ENCODE data around the gene RBM24.
"Not testable (repeated sequence)": the region's sequence is repeated elsewhere in the genome, so short reads cannot be mapped to it uniquely, and the experiment has no call there.

The RBM24 gene

GRCh38 chr6:17289630-17290061, 8.5 kb downstream of the RBM24 start:
- DNase-seq (ENCODE audit: low read depth in 2 of 2, low spot score in 1 of 2): no peak

- no peak for DNase-seq (ENCODE audit: low read depth in 2 of 2, low spot score in 1 of 2)
Measured at GRCh38 chr6:17291778-17292177, 10.6 kb downstream of the RBM24 start.

GRCh38 chr6:17292600-17293133, 11.5 kb downstream of the RBM24 start:
- DNase-seq (ENCODE audit: low read depth in 2 of 2, low spot score in 1 of 2): no peak

GRCh38 chr6:17293395-17293794, 12.2 kb downstream of the RBM24 start:
- no peak for DNase-seq (ENCODE audit: low read depth in 2 of 2, low spot score in 1 of 2)

- DNase-seq (ENCODE audit: low read depth in 2 of 2, low spot score in 1 of 2): no peak
Measured at GRCh38 chr6:17297271-17298080, 16.3 kb downstream of the RBM24 start.

- no peak for DNase-seq (ENCODE audit: low read depth in 2 of 2, low spot score in 1 of 2)
Measured at GRCh38 chr6:17298257-17298656, 17.1 kb downstream of the RBM24 start.

- no peak for DNase-seq (ENCODE audit: low read depth in 2 of 2, low spot score in 1 of 2)
Measured at GRCh38 chr6:17299222-17299621, 18.1 kb downstream of the RBM24 start.

GRCh38 chr6:17299750-17300149, 18.6 kb downstream of the RBM24 start:
- DNase-seq (ENCODE audit: low read depth in 2 of 2, low spot score in 1 of 2): no peak

- DNase-seq (ENCODE audit: low read depth in 2 of 2, low spot score in 1 of 2): no peak
Measured at GRCh38 chr6:17300637-17301036, 19.5 kb downstream of the RBM24 start.

GRCh38 chr6:17303444-17303843, 22.3 kb downstream of the RBM24 start:
- no peak for DNase-seq (ENCODE audit: low read depth in 2 of 2, low spot score in 1 of 2)

GRCh38 chr6:17305219-17306001, 24.2 kb downstream of the RBM24 start:
- no peak for DNase-seq (ENCODE audit: low read depth in 2 of 2, low spot score in 1 of 2)

GRCh38 chr6:17311595-17312311, 30.6 kb downstream of the RBM24 start:
- no peak for DNase-seq (ENCODE audit: low read depth in 2 of 2, low spot score in 1 of 2)

- not testable (repeated sequence) for DNase-seq (ENCODE audit: low read depth in 2 of 2, low spot score in 1 of 2)
Measured at GRCh38 chr6:17313238-17313637, 32.1 kb downstream of the RBM24 start.

GRCh38 chr6:17313971-17314370, 32.8 kb downstream of the RBM24 start:
- DNase-seq (ENCODE audit: low read depth in 2 of 2, low spot score in 1 of 2): no peak

GRCh38 chr6:17315262-17315661, 34.1 kb downstream of the RBM24 start:
- no peak for DNase-seq (ENCODE audit: low read depth in 2 of 2, low spot score in 1 of 2)

GRCh38 chr6:17318435-17319165, 37.4 kb downstream of the RBM24 start:
- no peak for DNase-seq (ENCODE audit: low read depth in 2 of 2, low spot score in 1 of 2)

GRCh38 chr6:17320266-17320665, 39.1 kb downstream of the RBM24 start:
- DNase-seq (ENCODE audit: low read depth in 2 of 2, low spot score in 1 of 2): not testable (repeated sequence)

GRCh38 chr6:17331238-17331637, 50.1 kb downstream of the RBM24 start:
- no peak for DNase-seq (ENCODE audit: low read depth in 2 of 2, low spot score in 1 of 2)

GRCh38 chr6:17334265-17334664, 53.1 kb downstream of the RBM24 start:
- no peak for DNase-seq (ENCODE audit: low read depth in 2 of 2, low spot score in 1 of 2)

- DNase-seq (ENCODE audit: low read depth in 2 of 2, low spot score in 1 of 2): no peak
Measured at GRCh38 chr6:17336425-17336824, 55.3 kb downstream of the RBM24 start.

GRCh38 chr6:17339308-17339670, 58.1 kb downstream of the RBM24 start:
- DNase-seq (ENCODE audit: low read depth in 2 of 2, low spot score in 1 of 2): no peak
